Activated B cell treated with CpG ODN at 0.5 μM for 24 hours (primary cell): ENCODE measurements around the gene MEF2C. TPM values are rescaled to one million over a fixed set of nuclear protein-coding genes. Genes with fewer than 3 reads are reported as not detected.

Experiments used
- ATAC-seq: fragments of 200-7000 bp; cut with Tn5 transposase; one replicate; pipeline ENCODE4 v1.10.0; 2021; ENCODE audit warnings: low read depth, mild to moderate bottlenecking, moderate library complexity
- CTCF ChIA-PET: fragments of 350-600 bp; sonication (Branson Sonifier 250); formaldehyde crosslinking; loops from one replicate; lab custom pipeline; 2021; ENCODE audit warnings: antibody characterized with exemption; lab: Charles Lee
- POLR2A ChIA-PET: fragments of 350-600 bp; sonication (Branson Sonifier 250); formaldehyde crosslinking; loops from one replicate; lab custom pipeline; 2021; ENCODE audit warnings: antibody characterized with exemption; lab: Charles Lee
- DNase-seq: peaks from one replicate; pipeline ENCODE4 v3.0.0; 2022
- H3K27ac Mint-ChIP-seq: one replicate; pipeline ENCODE4 v1.8.0; 2020; ENCODE audit warnings: mixed read lengths
- H3K27me3 Mint-ChIP-seq: one replicate; pipeline ENCODE4 v1.8.0; 2021; ENCODE audit warnings: mixed read lengths
- H3K36me3 Mint-ChIP-seq: one replicate; pipeline ENCODE4 v1.8.0; 2021; ENCODE audit warnings: low read depth, mixed read lengths
- H3K4me1 Mint-ChIP-seq: one replicate; pipeline ENCODE4 v1.8.0; 2021; ENCODE audit warnings: mixed read lengths
- H3K4me3 Mint-ChIP-seq: one replicate; pipeline ENCODE4 v1.8.0; 2020; ENCODE audit warnings: mild to moderate bottlenecking, mixed read lengths
- H3K9me3 Mint-ChIP-seq: one replicate; pipeline ENCODE4 v1.8.0; 2020; ENCODE audit warnings: mixed read lengths
- CTCF ChIP-seq: fragments of 200-600 bp; IDR thresholded peaks from one replicate; pipeline ENCODE4 v1.8.0; 2022; ENCODE audit warnings: antibody characterized with exemption, mild to moderate bottlenecking
- intact Hi-C: fragments of 100-400 bp; cut with micrococcal nuclease; formaldehyde crosslinking; loops from one replicate; pipeline ENCODE4 v1.15.1; 2024
- total RNA-seq: library from RNA; stranded (reverse); gene quantifications from 2 replicates; pipeline ENCODE4 v1.2.3, GENCODE V29; 2022

Gene MEF2C
- total RNA-seq, 1 donor from 2014 or later: 359 TPM

DNA sequence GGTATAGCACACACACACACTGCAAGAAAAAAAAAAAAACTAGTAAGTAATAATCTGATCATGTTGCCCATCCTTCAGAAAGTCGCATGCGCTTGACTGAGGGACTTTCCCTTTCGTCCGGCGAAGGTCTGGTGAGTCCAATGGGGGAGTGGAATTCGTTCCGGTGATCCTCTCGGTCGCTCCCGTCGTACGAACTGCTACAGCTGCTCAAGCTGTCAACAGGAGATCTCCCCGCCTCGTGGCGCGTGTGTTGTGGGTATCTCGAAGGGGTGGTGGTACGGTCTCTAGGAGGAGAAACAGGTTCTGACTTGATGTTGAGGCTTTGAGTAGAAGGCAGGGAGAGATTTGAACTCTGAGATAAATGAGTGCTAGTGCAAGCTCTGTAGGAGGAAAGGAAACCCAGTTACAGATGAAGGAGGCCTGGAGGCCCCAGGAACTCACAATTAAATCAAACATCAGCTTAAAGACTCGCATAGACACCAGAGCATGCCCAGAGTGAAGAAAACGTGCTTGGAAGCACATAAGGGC, 160.4 kb downstream of the MEF2C start:
- H3K4me3 Mint-ChIP-seq: no peak overlapping the region

GRCh38 chr5:88719434-88719833, 163.6 kb downstream of the MEF2C start:
- POLR2A ChIA-PET: no interaction called here
- DNase-seq (no peak), ATAC-seq (no peak)
- CTCF ChIA-PET: interaction anchor here (1.1 kb wide), 1 partner anchor 9 kb away, joined by 3 read pairs; no protein-coding TSS in a partner anchor
- Mint-ChIP-seq H3K9me3 (no peaks in the 10 kb centered on the region), H3K36me3 (peaks cover 80% of the 10 kb centered on the region), H3K4me1 (no peaks in the 10 kb centered on the region), H3K27me3 (no peaks in the 10 kb centered on the region), H3K27ac (no peak overlapping the region), H3K4me3 (no peak overlapping the region)
- intact Hi-C loops: no loop called here
- TF ChIP-seq CTCF: no peak

More for the DNA sequence above, 160.4 kb downstream of the MEF2C start:
- no peaks in the 10 kb centered on the region for H3K9me3 Mint-ChIP-seq
- no peak overlapping the region for H3K27ac Mint-ChIP-seq
- TF ChIP-seq CTCF: no peak
- DNase-seq (no peak), ATAC-seq (no peak)
- H3K36me3 Mint-ChIP-seq: peaks cover 92% of the 10 kb centered on the region
- H3K27me3 Mint-ChIP-seq: no peaks in the 10 kb centered on the region
- H3K4me1 Mint-ChIP-seq: peaks cover 1% of the 10 kb centered on the region
- intact Hi-C loops: no loop called here
- ChIA-PET CTCF (interaction anchor here (1.0 to 6.6 kb wide), 2 partner anchors 941 to 1543 kb away, joined by 4 to 33 read pairs; no protein-coding TSS in a partner anchor), POLR2A (interaction anchor here (0.6 kb wide), 2 partner anchors 153 to 227 kb away, joined by 4 to 5 read pairs; no protein-coding TSS in a partner anchor)

DNA sequence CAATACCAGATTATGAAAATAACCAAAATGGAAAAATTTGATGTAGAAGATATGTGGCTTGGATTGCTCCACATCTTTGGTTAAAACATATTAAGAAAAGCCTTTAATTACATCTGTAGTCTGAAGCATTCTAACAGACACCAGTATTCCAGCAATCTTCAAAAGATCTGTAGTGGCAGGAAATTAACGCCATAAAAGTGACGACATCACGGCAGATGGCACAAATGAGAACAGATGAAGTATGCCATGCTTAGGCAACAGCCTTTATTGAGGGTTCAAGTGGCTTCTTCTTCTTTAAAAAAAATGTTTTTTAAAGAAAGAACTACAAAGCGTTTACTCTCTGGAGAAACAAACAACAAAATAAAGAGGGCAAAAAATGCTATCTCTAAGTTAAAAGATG, 164.2 kb downstream of the MEF2C start:
- no peaks in the 10 kb centered on the region for H3K27me3 Mint-ChIP-seq

DNA sequence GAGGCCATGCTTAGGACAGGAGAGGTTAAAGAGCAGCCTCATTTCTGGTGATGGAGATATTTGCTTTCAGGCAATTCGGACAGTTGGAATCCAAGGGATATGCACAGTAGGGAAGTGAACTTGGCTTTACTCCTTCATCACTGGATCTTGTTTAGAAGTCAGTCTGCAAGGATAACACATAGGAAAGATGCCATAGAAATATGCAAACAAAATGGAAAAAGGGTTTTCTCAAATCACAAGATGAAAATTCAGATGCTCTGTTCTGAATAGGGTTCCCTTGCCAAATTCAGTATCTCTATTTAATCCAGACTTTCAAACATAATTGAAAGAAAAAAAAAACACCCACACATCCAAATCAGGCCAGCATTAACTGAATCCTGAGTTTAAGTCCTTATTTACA, 166.9 kb downstream of the MEF2C start:
- Mint-ChIP-seq H3K27ac (peak overlapping the region; percentile 35), H3K9me3 (no peaks in the 10 kb centered on the region), H3K4me3 (no peak overlapping the region), H3K36me3 (peaks cover 50% of the 10 kb centered on the region), H3K4me1 (no peaks in the 10 kb centered on the region), H3K27me3 (no peaks in the 10 kb centered on the region)
- no peak for ATAC-seq
- no peak for DNase-seq
- ChIA-PET CTCF (no interaction called here), POLR2A (no interaction called here)
- no peak for TF ChIP-seq CTCF
- intact Hi-C loops: no loop called here

More for the DNA sequence above, 164.2 kb downstream of the MEF2C start:
- Mint-ChIP-seq H3K9me3 (no peaks in the 10 kb centered on the region), H3K27ac (no peak overlapping the region), H3K36me3 (peaks cover 73% of the 10 kb centered on the region), H3K4me3 (no peak overlapping the region), H3K4me1 (no peaks in the 10 kb centered on the region)
- POLR2A ChIA-PET: no interaction called here
- CTCF ChIA-PET: no interaction called here
- no peak for DNase-seq
- ATAC-seq: no peak
- intact Hi-C loops: no loop called here
- TF ChIP-seq CTCF: no peak

GRCh38 chr5:88715503-88715902, 167.5 kb downstream of the MEF2C start:
- Mint-ChIP-seq H3K4me3 (no peak overlapping the region), H3K9me3 (no peaks in the 10 kb centered on the region), H3K4me1 (no peaks in the 10 kb centered on the region), H3K36me3 (peaks cover 44% of the 10 kb centered on the region), H3K27ac (peak overlapping the region; percentile 35), H3K27me3 (no peaks in the 10 kb centered on the region)
- DNase-seq (no peak), ATAC-seq (no peak)
- no peak for TF ChIP-seq CTCF
- POLR2A ChIA-PET: no interaction called here
- intact Hi-C loops: no loop called here
- CTCF ChIA-PET: no interaction called here
